Lower leg skin (tissue), 4 donors: Measurements from ENCODE around the gene ADAMTSL2. TPM values are rescaled to one million over a fixed set of nuclear protein-coding genes. Genes with fewer than 3 reads are reported as not detected.

Experiments used
- DNase-seq, 2 donors: peaks; one replicate each; pipeline ENCODE4 v3.0.0-alpha.2; 2019; ENCODE audit warnings: low spot score in 2 of 2
- H3K4me3 ChIP-seq: fragments of 200-600 bp; sonication (generic); 2 replicates; pipeline ENCODE4 v1.5.1; 2017; ENCODE audit warnings: mild to moderate bottlenecking, low read depth; ENCODE audit not compliant: poor library complexity, severe bottlenecking
- POLR2A ChIP-seq, 2 donors: fragments of 450-650 bp; IDR thresholded peaks; one replicate each; pipeline ENCODE4 v1.6.1; 2016 to 2017; ENCODE audit warnings: antibody characterized with exemption in 2 of 2, mild to moderate bottlenecking in 1 of 2, moderate library complexity in 1 of 2
- WGBS, 2 donors: methylation state at CpG; one replicate each; pipeline ENCODE4 v1.1.5; 2018; 5-methylcytosine and 5-hydroxymethylcytosine counted together
- intact Hi-C: fragments of 100-400 bp; cut with DNase I; formaldehyde crosslinking; loops from one replicate; pipeline ENCODE4 v1.15.0; 2023; ENCODE audit warnings: low total_unique reads
- total RNA-seq, 4 donors: library from RNA; depleted of rRNA; stranded (reverse); fragments of >200 nt; gene quantifications; one replicate each; pipeline ENCODE4 v1.1.0, GENCODE V29; 2016
- TF ChIP-seq, protein P1 (sequence below), 3 donors: fragments of 450-650 bp; IDR thresholded peaks; one replicate each; pipeline ENCODE4 v1.5.1; 2016; ENCODE audit warnings: antibody characterized with exemption in 3 of 3, mild to moderate bottlenecking in 3 of 3, moderate library complexity in 2 of 3

The ADAMTSL2 gene
- total RNA-seq, 4 donors from 2014 or later = 0.08 to 1.5 (median 0.32) TPM; not detected in 1

DNA sequence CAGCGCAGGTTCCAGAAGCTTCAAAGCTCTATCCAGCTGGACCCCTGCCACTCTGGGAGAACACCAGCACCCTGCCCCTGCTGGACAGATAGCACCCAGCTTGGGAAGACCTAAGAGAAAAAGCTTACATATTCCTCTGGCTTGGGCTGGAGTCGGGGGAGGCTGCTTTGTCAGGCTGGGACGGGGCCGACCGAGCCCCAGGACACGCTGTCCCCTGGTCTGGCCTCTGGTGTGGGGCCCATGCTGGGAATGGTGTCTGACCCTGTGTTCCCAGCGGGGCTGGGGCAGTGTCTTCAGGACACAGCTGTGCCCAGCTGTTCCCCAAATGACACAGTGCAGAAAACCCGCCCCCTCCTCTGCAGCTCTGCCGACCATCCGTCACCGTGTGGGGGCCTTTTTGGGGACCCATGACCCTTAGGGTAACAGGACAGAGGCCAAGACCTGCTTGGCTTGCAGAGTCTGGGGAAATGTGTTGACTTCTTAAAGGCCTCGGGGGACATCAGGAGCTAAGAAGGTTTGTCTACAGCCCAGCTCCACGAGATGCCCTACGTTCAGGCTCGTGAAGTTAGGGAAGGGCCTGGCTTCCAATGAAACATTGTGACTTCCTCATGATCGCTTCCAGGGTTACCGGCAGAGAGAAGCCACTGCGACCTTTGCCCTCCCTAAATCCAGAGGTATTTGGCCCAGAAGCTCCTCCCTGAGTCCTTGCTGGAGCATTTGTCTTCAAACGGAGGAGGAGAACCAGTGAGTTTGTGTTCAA is 35.2 kb upstream of the ADAMTSL2 start:
- H3K4me3 ChIP-seq = no peak overlapping the region
- 59 to 65% methylated on average over 18 to 19 of the region's 19 CpGs for WGBS, 2 donors
- TF ChIP-seq, protein P1, sequence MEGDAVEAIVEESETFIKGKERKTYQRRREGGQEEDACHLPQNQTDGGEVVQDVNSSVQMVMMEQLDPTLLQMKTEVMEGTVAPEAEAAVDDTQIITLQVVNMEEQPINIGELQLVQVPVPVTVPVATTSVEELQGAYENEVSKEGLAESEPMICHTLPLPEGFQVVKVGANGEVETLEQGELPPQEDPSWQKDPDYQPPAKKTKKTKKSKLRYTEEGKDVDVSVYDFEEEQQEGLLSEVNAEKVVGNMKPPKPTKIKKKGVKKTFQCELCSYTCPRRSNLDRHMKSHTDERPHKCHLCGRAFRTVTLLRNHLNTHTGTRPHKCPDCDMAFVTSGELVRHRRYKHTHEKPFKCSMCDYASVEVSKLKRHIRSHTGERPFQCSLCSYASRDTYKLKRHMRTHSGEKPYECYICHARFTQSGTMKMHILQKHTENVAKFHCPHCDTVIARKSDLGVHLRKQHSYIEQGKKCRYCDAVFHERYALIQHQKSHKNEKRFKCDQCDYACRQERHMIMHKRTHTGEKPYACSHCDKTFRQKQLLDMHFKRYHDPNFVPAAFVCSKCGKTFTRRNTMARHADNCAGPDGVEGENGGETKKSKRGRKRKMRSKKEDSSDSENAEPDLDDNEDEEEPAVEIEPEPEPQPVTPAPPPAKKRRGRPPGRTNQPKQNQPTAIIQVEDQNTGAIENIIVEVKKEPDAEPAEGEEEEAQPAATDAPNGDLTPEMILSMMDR (IDR thresholded peaks at IDR 0.05) = no peak
- no peak for TF ChIP-seq POLR2A (IDR thresholded peaks at IDR 0.05)
- DNase-seq = no peak
- intact Hi-C loops = no loop called here

DNA sequence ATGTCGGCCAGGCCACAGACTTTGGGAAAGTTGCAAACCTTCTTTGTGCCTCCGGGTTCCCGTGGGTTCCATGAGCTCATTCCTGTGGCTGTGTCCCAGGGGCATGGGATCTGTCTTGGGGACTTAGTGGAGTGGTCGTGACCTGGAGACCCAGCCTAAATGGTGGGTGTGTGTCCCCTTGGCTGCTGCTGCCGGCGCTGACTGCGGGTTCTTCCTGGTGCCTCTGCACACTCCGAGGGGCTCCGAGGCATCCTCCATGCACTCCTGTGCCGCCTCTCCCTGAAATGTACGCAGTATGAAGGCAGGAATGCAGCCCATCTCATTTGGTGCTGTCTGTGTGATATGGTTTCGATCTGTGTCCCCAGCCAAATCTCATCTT is 34.6 kb upstream of the ADAMTSL2 start:
- DNase-seq = no peak
- TF ChIP-seq POLR2A (IDR thresholded peaks at IDR 0.05) = no peak
- TF ChIP-seq, protein P1 (IDR thresholded peaks at IDR 0.05) = no peak
- intact Hi-C loops = no loop called here
- H3K4me3 ChIP-seq = no peak overlapping the region
- WGBS, 2 donors = 79 to 83% methylated on average over 11 to 12 of the region's 12 CpGs

DNA sequence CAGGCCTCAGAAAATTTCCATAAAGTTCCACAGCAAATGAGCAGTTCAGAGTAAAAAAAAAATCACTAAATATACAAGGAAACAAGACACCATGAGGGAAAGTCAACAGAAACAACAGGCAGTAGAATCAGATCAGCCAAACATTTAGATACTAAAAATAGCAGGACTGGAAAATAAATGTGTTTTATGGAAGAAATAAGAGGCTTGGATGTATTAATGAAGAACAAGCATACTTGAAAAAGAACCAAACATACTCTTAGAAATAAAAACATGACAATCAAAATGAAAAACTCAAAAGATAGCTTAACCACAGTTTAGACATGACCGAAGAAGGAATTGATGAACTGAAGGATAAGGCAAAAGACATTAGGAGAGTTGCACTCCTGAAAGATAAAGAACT is 32.4 kb upstream of the ADAMTSL2 start:
- WGBS, 2 donors = 90 to 96% methylated on average over 1 of the region's 1 CpG
- H3K4me3 ChIP-seq = no peak overlapping the region
- TF ChIP-seq POLR2A (IDR thresholded peaks at IDR 0.05) = no peak
- TF ChIP-seq, protein P1 (IDR thresholded peaks at IDR 0.05) = no peak
- DNase-seq = no peak
- intact Hi-C loops = no loop called here

DNA sequence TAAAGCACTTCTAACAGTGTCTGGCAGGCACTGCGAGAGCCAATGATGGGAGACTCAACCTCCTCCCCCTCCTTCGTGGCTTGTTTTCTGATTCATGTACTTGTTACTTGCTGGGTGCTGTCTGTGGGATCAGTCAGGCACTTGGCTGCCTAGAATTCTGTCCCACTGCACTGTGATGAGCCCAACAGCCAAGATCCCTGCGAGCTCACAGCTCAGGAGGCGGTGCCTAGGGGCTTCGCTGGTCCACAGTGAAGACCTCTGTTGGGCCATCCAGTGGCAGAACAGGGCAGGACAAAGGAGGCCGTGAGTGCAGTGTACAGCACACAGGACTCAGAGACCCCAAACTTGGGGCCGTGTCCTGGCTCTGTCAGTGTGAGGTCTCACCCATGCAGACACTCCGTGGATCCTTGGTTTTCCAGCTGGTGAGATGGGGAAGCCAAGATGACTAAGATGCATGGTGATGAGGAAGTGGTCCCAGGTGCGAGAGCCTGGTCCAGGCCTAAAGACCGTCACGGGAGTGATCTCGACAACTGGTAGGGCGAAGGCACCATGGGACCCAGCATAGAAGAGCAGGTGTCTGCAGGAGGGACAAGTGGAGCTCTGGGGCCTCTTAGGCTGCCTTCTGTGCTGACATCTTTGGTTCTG is 29.2 kb upstream of the ADAMTSL2 start:
- intact Hi-C loops = no loop called here
- 85 to 89% methylated on average over 13 of the region's 13 CpGs for whole genome bisulfite sequencing, 2 donors
- DNase-seq = no peak
- TF ChIP-seq POLR2A (IDR thresholded peaks at IDR 0.05) = no peak
- TF ChIP-seq, protein P1 (IDR thresholded peaks at IDR 0.05) = no peak
- H3K4me3 ChIP-seq = no peak overlapping the region

DNA sequence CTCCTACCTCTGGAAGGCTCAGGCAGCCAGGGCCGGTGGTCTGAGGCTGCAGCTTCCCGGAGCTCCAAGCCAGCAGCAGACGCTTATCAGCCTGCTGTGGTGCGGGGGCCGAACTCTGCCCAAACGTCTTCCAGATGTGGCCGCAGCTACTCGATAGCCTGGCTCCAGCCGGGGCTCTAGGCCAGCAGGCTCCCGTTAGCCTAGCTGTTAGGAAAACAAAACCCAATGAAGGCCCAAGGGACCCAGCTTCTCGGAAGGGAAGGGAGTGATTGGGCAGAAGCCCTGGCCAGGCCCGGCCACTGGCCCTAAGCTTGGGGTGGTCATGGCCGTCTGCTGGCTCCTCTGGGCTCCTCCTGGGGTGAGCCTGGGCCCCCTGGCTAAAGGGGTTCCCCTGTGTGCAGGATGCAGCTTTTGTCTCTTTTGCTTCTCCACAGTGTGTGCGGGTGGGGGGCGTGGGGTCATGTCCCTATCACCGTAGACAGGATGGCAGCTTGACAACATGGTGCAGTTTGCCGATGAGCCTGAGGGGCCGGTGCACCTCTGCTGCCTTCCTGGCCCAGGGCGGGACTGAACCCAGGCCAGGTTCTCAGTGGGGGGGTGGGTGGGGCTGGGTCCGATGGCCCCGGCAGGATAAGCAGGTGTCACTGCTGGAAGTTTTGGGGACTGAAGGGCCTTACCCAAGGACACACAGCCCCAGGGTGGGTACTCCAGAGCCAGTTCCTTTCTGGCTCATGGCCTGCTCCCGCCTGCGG is 28.4 kb upstream of the ADAMTSL2 start:
- 50 to 58% methylated on average over 19 to 23 of the region's 23 CpGs for WGBS, 2 donors
- no peak overlapping the region for H3K4me3 ChIP-seq
- TF ChIP-seq, protein P1 (IDR thresholded peaks at IDR 0.05) = no peak
- TF ChIP-seq POLR2A (IDR thresholded peaks at IDR 0.05) = no peak
- intact Hi-C loops = no loop called here
- no peak for DNase-seq
